ENCODE data around the gene C17orf113. TPM values are rescaled to one million over a fixed set of nuclear protein-coding genes. Genes with fewer than 3 reads are reported as not detected.
"Not testable (repeated sequence)": the region's sequence is repeated elsewhere in the genome, so short reads cannot be mapped to it uniquely, and the experiment has no call there.

C17orf113 gene
- total RNA-seq, 2 donors from 2014 or later: 0.21 to 0.54 TPM

DNA sequence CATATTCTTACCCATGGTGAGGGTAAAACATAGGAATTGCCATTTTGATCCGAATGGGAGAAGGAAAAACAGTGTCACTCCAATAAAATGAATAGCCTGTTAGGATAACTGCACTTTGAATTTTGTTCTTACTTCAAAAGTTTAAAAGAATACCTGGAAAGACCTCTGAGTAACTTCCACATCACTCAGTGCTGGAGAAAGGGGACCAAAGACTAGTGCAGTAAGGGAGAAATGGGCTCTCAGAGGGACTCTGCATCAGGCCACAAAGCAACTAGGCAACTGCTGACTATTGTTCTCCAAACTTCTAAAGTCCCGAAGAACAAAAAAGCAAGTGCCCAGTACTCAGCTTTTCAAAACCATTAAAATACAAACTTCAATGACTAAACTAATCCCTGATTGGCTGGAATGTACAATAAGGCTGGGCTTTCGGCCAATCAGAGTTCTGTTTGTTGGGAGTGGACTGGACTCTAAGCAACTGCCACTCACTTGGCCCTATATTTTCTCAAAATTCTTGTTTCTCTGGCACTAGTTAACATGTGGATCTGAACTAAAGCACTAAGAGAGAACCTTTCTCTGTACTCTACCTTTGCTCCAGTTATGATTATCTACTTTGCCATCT lies 39.4 kb downstream of the C17orf113 start:
- no peak for ATAC-seq (ENCODE audit: insufficient number of reproducible peaks, low FRiP score, low read depth)
- DNase-seq (ENCODE audit: low spot score): no peak
- Histone ChIP-seq H3K27ac (no peak overlapping the region), H3K36me3 (peaks cover 8% of the 10 kb centered on the region), H3K27me3 (replicated peaks; ENCODE audit: insufficient read depth) (no peaks in the 10 kb centered on the region), H3K4me1 (ENCODE audit: control insufficient read depth in 1 of 2, low read depth in 2 of 2) (peaks cover 31 to 79% of the 10 kb centered on the region in 2 donors), H3K9me3 (no peaks in the 10 kb centered on the region), H3K4me3 (no peak overlapping the region)
- TF ChIP-seq, protein P1, sequence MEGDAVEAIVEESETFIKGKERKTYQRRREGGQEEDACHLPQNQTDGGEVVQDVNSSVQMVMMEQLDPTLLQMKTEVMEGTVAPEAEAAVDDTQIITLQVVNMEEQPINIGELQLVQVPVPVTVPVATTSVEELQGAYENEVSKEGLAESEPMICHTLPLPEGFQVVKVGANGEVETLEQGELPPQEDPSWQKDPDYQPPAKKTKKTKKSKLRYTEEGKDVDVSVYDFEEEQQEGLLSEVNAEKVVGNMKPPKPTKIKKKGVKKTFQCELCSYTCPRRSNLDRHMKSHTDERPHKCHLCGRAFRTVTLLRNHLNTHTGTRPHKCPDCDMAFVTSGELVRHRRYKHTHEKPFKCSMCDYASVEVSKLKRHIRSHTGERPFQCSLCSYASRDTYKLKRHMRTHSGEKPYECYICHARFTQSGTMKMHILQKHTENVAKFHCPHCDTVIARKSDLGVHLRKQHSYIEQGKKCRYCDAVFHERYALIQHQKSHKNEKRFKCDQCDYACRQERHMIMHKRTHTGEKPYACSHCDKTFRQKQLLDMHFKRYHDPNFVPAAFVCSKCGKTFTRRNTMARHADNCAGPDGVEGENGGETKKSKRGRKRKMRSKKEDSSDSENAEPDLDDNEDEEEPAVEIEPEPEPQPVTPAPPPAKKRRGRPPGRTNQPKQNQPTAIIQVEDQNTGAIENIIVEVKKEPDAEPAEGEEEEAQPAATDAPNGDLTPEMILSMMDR (IDR thresholded peaks at IDR 0.05): no peak

DNA sequence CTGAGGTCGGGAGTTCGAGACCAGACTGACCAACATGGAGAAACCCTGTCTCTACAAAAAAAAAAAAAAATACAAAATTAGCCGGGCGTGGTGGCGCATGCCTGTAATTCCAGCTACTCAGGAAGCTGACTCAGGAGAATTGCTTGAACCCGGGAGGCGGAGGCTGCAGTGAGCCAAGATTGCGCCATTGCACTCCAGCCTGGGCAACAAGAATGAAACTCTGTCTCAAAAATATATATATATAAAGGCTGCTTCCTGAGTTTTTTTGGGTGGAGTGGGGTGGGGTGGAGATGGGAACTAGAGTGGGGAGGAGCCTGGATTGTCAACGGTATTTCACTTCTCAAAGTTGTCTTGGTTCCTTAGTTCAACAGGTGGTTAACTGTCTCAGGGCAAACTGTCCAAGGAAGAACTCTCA lies 40.1 kb downstream of the C17orf113 start:
- not testable (repeated sequence) for H3K36me3 ChIP-seq; H3K4me3 ChIP-seq; H3K27me3 ChIP-seq (replicated peaks; ENCODE audit: insufficient read depth); ATAC-seq (ENCODE audit: insufficient number of reproducible peaks, low FRiP score, low read depth); DNase-seq (ENCODE audit: low spot score); H3K27ac ChIP-seq; H3K9me3 ChIP-seq
- peaks cover 23 to 72% of the 10 kb centered on the region in 2 donors for H3K4me1 ChIP-seq (ENCODE audit: control insufficient read depth in 1 of 2, low read depth in 2 of 2)

DNA sequence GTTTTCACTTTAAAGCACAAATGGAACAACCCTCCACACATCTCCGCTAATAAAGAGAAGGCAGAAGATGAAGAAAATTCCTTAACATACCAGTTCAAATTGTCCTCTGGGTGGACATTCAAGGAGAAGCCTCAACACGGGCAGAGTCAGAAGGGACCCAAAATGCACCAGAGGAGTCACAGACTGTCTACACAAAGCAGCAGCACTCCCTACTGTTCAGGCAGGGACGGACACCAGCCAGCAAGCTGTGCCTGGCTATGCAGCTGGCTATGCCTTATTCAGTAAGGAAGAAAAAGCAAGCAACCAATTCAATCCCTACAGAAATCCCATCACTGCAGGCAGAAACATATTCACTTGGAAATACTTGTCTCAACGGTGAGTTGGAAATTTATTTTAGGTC lies 41.2 kb downstream of the C17orf113 start:
- peaks cover 12 to 61% of the 10 kb centered on the region in 2 donors for H3K4me1 ChIP-seq (ENCODE audit: control insufficient read depth in 1 of 2, low read depth in 2 of 2)
- H3K4me3 ChIP-seq: no peak overlapping the region
- TF ChIP-seq, protein P1 (IDR thresholded peaks at IDR 0.05): no peak
- ATAC-seq (ENCODE audit: insufficient number of reproducible peaks, low FRiP score, low read depth) (no peak), DNase-seq (ENCODE audit: low spot score) (no peak)
- H3K27ac ChIP-seq: no peak overlapping the region
- H3K27me3 ChIP-seq (replicated peaks; ENCODE audit: insufficient read depth): no peaks in the 10 kb centered on the region
- peaks cover 8% of the 10 kb centered on the region for H3K36me3 ChIP-seq
- H3K9me3 ChIP-seq: no peaks in the 10 kb centered on the region

DNA sequence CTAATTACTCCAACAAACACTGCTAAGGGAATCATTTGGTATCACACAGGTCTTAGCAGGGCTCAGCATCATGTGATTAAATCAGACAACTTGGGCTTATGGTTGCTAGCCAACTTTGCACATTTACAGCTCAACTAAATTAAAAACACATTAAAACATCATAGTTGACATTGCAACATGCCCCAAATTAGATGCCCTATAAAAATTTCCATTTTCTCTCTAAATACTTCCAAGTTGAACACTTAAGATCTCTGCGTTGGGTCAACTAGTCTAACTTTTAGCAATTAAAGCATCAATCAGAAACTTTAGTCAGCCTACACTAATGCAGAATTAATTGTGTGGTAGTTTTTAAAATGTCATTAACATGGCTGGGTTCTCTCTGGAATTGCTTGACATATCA lies 45.2 kb downstream of the C17orf113 start:
- ATAC-seq (ENCODE audit: insufficient number of reproducible peaks, low FRiP score, low read depth): no peak
- no peak overlapping the region for H3K27ac ChIP-seq
- peaks cover 22% of the 10 kb centered on the region for H3K36me3 ChIP-seq
- no peaks in the 10 kb centered on the region for H3K27me3 ChIP-seq (replicated peaks; ENCODE audit: insufficient read depth)
- peaks cover 3 to 24% of the 10 kb centered on the region in 2 donors for H3K4me1 ChIP-seq (ENCODE audit: control insufficient read depth in 1 of 2, low read depth in 2 of 2)
- no peak for DNase-seq (ENCODE audit: low spot score)
- no peaks in the 10 kb centered on the region for H3K9me3 ChIP-seq
- no peak overlapping the region for H3K4me3 ChIP-seq
- TF ChIP-seq, protein P1 (IDR thresholded peaks at IDR 0.05): no peak

DNA sequence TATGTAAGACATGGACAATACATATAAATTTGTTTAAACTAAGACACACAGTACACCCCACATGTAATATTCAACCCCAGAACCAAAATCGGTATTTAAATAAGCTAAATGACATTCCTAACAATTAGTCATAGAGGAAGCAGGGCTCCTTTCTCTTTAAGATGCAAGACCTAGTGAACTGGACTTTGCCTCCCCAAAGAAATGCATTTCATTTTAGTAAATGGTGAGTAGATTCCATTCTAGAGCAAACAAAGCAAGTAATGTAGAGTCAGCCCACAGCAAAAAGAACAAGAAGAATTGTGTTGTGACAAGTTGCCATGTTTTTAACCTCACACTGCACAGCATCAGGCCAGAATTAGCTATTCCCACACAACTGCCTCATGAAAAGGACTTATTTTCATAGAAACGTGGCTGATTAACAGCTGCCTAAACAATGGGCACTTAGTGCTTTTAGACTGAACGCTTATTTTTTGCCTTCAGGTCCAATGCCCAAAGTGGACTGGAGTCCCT lies 47.6 kb downstream of the C17orf113 start:
- Histone ChIP-seq H3K36me3 (peaks cover 36% of the 10 kb centered on the region), H3K27ac (no peak overlapping the region), H3K4me1 (ENCODE audit: control insufficient read depth in 1 of 2, low read depth in 2 of 2) (peaks cover 3 to 10% of the 10 kb centered on the region in 2 donors), H3K27me3 (replicated peaks; ENCODE audit: insufficient read depth) (no peaks in the 10 kb centered on the region), H3K4me3 (no peak overlapping the region), H3K9me3 (no peaks in the 10 kb centered on the region)
- no peak for ATAC-seq (ENCODE audit: insufficient number of reproducible peaks, low FRiP score, low read depth)
- TF ChIP-seq, protein P1 (IDR thresholded peaks at IDR 0.05): no peak
- DNase-seq (ENCODE audit: low spot score): no peak
